GM12878 (cell line): ENCODE results near the gene AKR1C4. TPM values are rescaled to one million over a fixed set of nuclear protein-coding genes. Genes with fewer than 3 reads are reported as not detected.

Source experiments
- ATAC-seq: fragments of 200-7000 bp; cut with Tn5 transposase; 3 replicates; pipeline ENCODE4 v1.9.1; 2020; ENCODE audit warnings: mild to moderate bottlenecking, moderate library complexity
- BruUV-seq: library from RNA; stranded (reverse); fragments of 400-500 nt; replicated peaks from 2 replicates; lab custom pipeline; 2021; lab: Mats Ljungman, UMichigan
- CTCF ChIA-PET: fragments of 300-600 bp; sonication (Branson Sonifier 250); formaldehyde crosslinking; extraction: SDS; loops from one replicate; lab custom pipeline; 2021; ENCODE audit warnings: inconsistent platforms; lab: Yijun Ruan, JAX
- POLR2A ChIA-PET: fragments of 350-600 bp; formaldehyde crosslinking; extraction: SDS; loops from one replicate; lab custom pipeline; 2021; ENCODE audit warnings: inconsistent platforms; lab: Charles Lee
- RAD21 ChIA-PET: fragments of 300-600 bp; sonication (Branson Sonifier 250); formaldehyde crosslinking; loops from one replicate; lab custom pipeline; 2023; ENCODE audit warnings: antibody characterized with exemption; ENCODE audit not compliant: unreplicated experiment; lab: Charles Lee
- SMC1A ChIA-PET: fragments of 300-600 bp; sonication (Branson Sonifier 250); formaldehyde crosslinking; loops from one replicate; lab custom pipeline; 2023; ENCODE audit not compliant: unreplicated experiment, uncharacterized antibody; lab: Charles Lee
- DNase-seq: peaks from one replicate; pipeline ENCODE4 v3.0.0-alpha.2; 2011; ENCODE audit warnings: low read depth, low spot score
- FAIRE-seq: peaks from 3 replicates; lab custom pipeline; 2011; peaks lifted over from hg19 to GRCh38; lab: Jason Lieb, UNC
- H2AFZ ChIP-seq: 2 replicates; pipeline ENCODE4 v1.6.0; 2011; ENCODE audit warnings: low read depth, low read length, control low read depth; ENCODE audit not compliant: control insufficient read depth
- H3K27ac ChIP-seq: 2 replicates; pipeline ENCODE4 v1.5.1; 2011; ENCODE audit warnings: control low read depth; ENCODE audit not compliant: control insufficient read depth, insufficient read depth
- H3K27me3 ChIP-seq, 2 experiments: replicated peaks in 1 of 2; 2 replicates each; pipeline versions ENCODE4 v1.6.0 to v1.6.1; 2011; ENCODE audit warnings: low read length in 1 of 2; ENCODE audit not compliant: control insufficient read depth in 2 of 2, insufficient read depth in 2 of 2
- H3K36me3 ChIP-seq, 2 experiments: 2 replicates each; pipeline ENCODE4 v1.5.1; 2011; ENCODE audit warnings: low read length in 1 of 2; ENCODE audit not compliant: control insufficient read depth in 2 of 2, insufficient read depth in 2 of 2
- H3K4me1 ChIP-seq: 2 replicates; pipeline ENCODE4 v1.6.1; 2011; ENCODE audit warnings: mild to moderate bottlenecking, low read length, moderate library complexity, mixed read lengths; ENCODE audit not compliant: control insufficient read depth, insufficient read depth
- H3K4me2 ChIP-seq: 2 replicates; pipeline ENCODE4 v1.6.0; 2011; ENCODE audit warnings: control low read depth; ENCODE audit not compliant: control insufficient read depth, insufficient read depth
- H3K4me3 ChIP-seq: fragments of 200-600 bp; sonication (generic); 2 replicates; pipeline ENCODE4 v1.5.1; 2016
- H3K79me2 ChIP-seq: 2 replicates; pipeline ENCODE4 v1.6.0; 2011; ENCODE audit warnings: low read length; ENCODE audit not compliant: control insufficient read depth, insufficient read depth
- H3K9ac ChIP-seq: 2 replicates; pipeline ENCODE4 v1.8.0; 2011; ENCODE audit warnings: low read length, control low read depth, mixed read lengths; ENCODE audit not compliant: control insufficient read depth, insufficient read depth
- H3K9me3 ChIP-seq: replicated peaks from 3 replicates; pipeline ENCODE4 v1.5.1; 2011; ENCODE audit warnings: mild to moderate bottlenecking, low read length; ENCODE audit not compliant: control insufficient read depth, insufficient read depth
- H4K20me1 ChIP-seq: 2 replicates; pipeline ENCODE4 v1.6.0; 2011; ENCODE audit not compliant: control insufficient read depth, insufficient read depth
- BHLHE40 ChIP-seq, 2 experiments: fragments of 450-650 bp in 1 of 2; IDR thresholded peaks; 2 replicates each; pipeline ENCODE4 v1.6.1; 2011 to 2017; ENCODE audit warnings: low read depth in 2 of 2, borderline replicate concordance in 1 of 2, improper control_type of control experiment in 1 of 2, low read length in 1 of 2, mild to moderate bottlenecking in 1 of 2
- EP300 ChIP-seq, 2 experiments: fragments of 150-350 bp in 1 of 2; IDR thresholded peaks; 2 replicates each; pipeline ENCODE4 v1.6.1; 2011 to 2012; ENCODE audit warnings: low read depth in 2 of 2, low read length in 2 of 2, borderline replicate concordance in 1 of 2, improper control_type of control experiment in 1 of 2, inconsistent platforms in 1 of 2; ENCODE audit not compliant: control insufficient read depth in 1 of 2
- GATAD2B ChIP-seq: fragments of 450-650 bp; conservative IDR thresholded peaks from 2 replicates; pipeline ENCODE4 v1.6.1; 2017; ENCODE audit warnings: low read depth, mild to moderate bottlenecking, moderate library complexity
- HDAC6 ChIP-seq: fragments of 200-600 bp; sonication (generic); IDR thresholded peaks from one replicate; pipeline ENCODE4 v1.8.0; 2017; ENCODE audit warnings: antibody characterized with exemption; ENCODE audit not compliant: unreplicated experiment
- LARP7 ChIP-seq: fragments of 450-650 bp; IDR thresholded peaks from 2 replicates; pipeline ENCODE4 v1.6.1; 2017; ENCODE audit warnings: mild to moderate bottlenecking
- MEF2B ChIP-seq: fragments of 450-650 bp; IDR thresholded peaks from 2 replicates; pipeline ENCODE4 v1.6.1; 2018; ENCODE audit warnings: mild to moderate bottlenecking, moderate library complexity; ENCODE audit not compliant: partially characterized antibody, poor library complexity, severe bottlenecking
- MYB ChIP-seq: fragments of 150-350 bp; IDR thresholded peaks from 2 replicates; pipeline ENCODE4 v1.6.1; 2014; ENCODE audit warnings: mild to moderate bottlenecking, low read depth, low read length, borderline replicate concordance
- PAX8 ChIP-seq: fragments of 450-650 bp; IDR thresholded peaks from 2 replicates; pipeline ENCODE4 v1.6.1; 2017; ENCODE audit warnings: mild to moderate bottlenecking, moderate library complexity
- PML ChIP-seq: IDR thresholded peaks from 2 replicates; pipeline ENCODE4 v1.6.1; 2012; ENCODE audit warnings: low read length, inconsistent platforms
- RAD51 ChIP-seq: fragments of 450-650 bp; IDR thresholded peaks from 2 replicates; pipeline ENCODE4 v1.6.1; 2016; ENCODE audit warnings: moderate library complexity, mild to moderate bottlenecking, inconsistent platforms
- SMC3 ChIP-seq: IDR thresholded peaks from 2 replicates; pipeline ENCODE4 v1.6.1; 2011; ENCODE audit warnings: low read length, improper control_type of control experiment, borderline replicate concordance
- TARDBP ChIP-seq: IDR thresholded peaks from 2 replicates; pipeline ENCODE4 v1.6.1; 2016; ENCODE audit warnings: borderline replicate concordance
- ZBTB33 ChIP-seq: fragments of 450-650 bp; IDR thresholded peaks from 2 replicates; pipeline ENCODE4 v1.6.1; 2017; ENCODE audit warnings: mild to moderate bottlenecking
- ZNF274 ChIP-seq: IDR thresholded peaks from one replicate; pipeline ENCODE4 v1.8.0; 2011; ENCODE audit not compliant: insufficient read length, insufficient read depth
- WGBS: methylation state at CpG from one replicate; pipeline ENCODE4 v1.1.6; 2016; ENCODE audit warnings: low lambda C conversion rate; ENCODE audit not compliant: insufficient replicate concordance, insufficient coverage; ENCODE audit errors: missing lambda C conversion rate; 5-methylcytosine and 5-hydroxymethylcytosine counted together
- in situ Hi-C: fragments of 300-500 bp; cut with MboI; formaldehyde crosslinking; loops from 9 replicates; pipeline ENCODE4 v1.14.3; 2018; ENCODE audit warnings: mixed read lengths
- intact Hi-C: fragments of 100-400 bp; cut with micrococcal nuclease; formaldehyde crosslinking; loops from one replicate; pipeline ENCODE4 v1.14.2; 2022; ENCODE audit not compliant: unreplicated experiment
- polyA plus RNA-seq, 11 experiments: library from polyadenylated mRNA; depleted of rRNA in 4 of 11; unstranded in 6 of 11; stranded (reverse) in 5 of 11; fragments of >200 nt; fragmentation: Nextera tagmentation in 4 of 11; fragmentation: Illumina TruSeq in 1 of 11; extraction: Ambion mirVana in 4 of 11; extraction: Trizol in 1 of 11; gene quantifications; 1 replicate in 1 of 11; 2 replicates in 10 of 11; pipeline versions ENCODE4 v1.2.1 to v1.2.3, GENCODE V29; 2011 to 2016; ENCODE audit warnings: inconsistent platforms in 2 of 11, missing spikeins in 2 of 11, low read depth in 1 of 11
- total RNA-seq, 4 experiments: library from RNA; depleted of rRNA in 3 of 4; stranded (reverse); fragments of >200 nt in 3 of 4; fragmentation: Illumina TruSeq in 1 of 4; extraction: Trizol in 1 of 4; gene quantifications; 2 replicates each; pipeline versions ENCODE4 v1.2.1 to v1.2.3, GENCODE V29; 2013 to 2021
- TF ChIP-seq, protein P1 (sequence below): IDR thresholded peaks from 2 replicates; pipeline ENCODE4 v1.6.1; 2012; ENCODE audit warnings: low read length, inconsistent platforms
- TF ChIP-seq, protein P2 (sequence below): fragments of 450-650 bp; formaldehyde crosslinking; IDR thresholded peaks from 2 replicates; pipeline ENCODE4 v1.5.0; 2022; ENCODE audit warnings: mild to moderate bottlenecking, missing genetic modification characterization
- TF ChIP-seq, protein P3 (sequence below), 3 experiments: IDR thresholded peaks in 2 of 3; conservative IDR thresholded peaks in 1 of 3; 2 replicates each; pipeline ENCODE4 v1.5.1; 2011; ENCODE audit warnings: low read depth in 3 of 3, low read length in 3 of 3, mild to moderate bottlenecking in 3 of 3, control low read depth in 2 of 3, moderate library complexity in 2 of 3, inconsistent platforms in 1 of 3, mixed read lengths in 1 of 3; ENCODE audit not compliant: control insufficient read depth in 2 of 3, insufficient read depth in 1 of 3; ENCODE audit errors: extremely low read depth in 1 of 3

AKR1C4 gene
- total and polyA plus RNA-seq, 10 of the 15 experiments (the other 5 are each of a cell fraction or from before 2014, with no cell fraction given), result 0.20 TPM; not detected in 9

- RAD21 ChIA-PET, result no interaction called here
- Histone ChIP-seq H3K4me1 (no peaks in the 10 kb centered on the region), H4K20me1 (no peaks in the 10 kb centered on the region), H3K27ac (no peak overlapping the region), H3K36me3 (no peaks in the 10 kb centered on the region), H3K9me3 (no peaks in the 10 kb centered on the region), H3K9ac (no peak overlapping the region), H3K4me2 (no peak overlapping the region), H3K27me3 (no peaks in the 10 kb centered on the region), H3K4me3 (no peak overlapping the region), H3K79me2 (no peaks in the 10 kb centered on the region), H2AFZ (no peak overlapping the region)
- POLR2A ChIA-PET, result no interaction called here
- no TSS peak for BruUV-seq
- 41% methylated on average over 3 of the region's 3 CpGs for WGBS
- in situ Hi-C loops, result no loop called here
- no peak for DNase-seq
- intact Hi-C loops, result no loop called here
- no peak for FAIRE-seq
- no peak for ATAC-seq
- CTCF ChIA-PET, result no interaction called here
- SMC1A ChIA-PET, result no interaction called here
- TF ChIP-seq RAD51 (no peak), LARP7 (no peak), GATAD2B (no peak), PML (no peak), ZNF274 (no peak), HDAC6 (no peak), TARDBP (no peak), MEF2B (no peak), SMC3 (no peak), ZBTB33 (no peak), BHLHE40 (IDR thresholded peaks at IDR 0.05; ENCODE audit: borderline replicate concordance in 1 of 2, low read depth in 2 of 2, low read length in 1 of 2) (no peak), EP300 (IDR thresholded peaks at IDR 0.05; ENCODE audit: borderline replicate concordance in 1 of 2, control insufficient read depth in 1 of 2, low read depth in 2 of 2, low read length in 2 of 2) (no peak), PAX8 (no peak), MYB (no peak)
- TF ChIP-seq, protein P1, sequence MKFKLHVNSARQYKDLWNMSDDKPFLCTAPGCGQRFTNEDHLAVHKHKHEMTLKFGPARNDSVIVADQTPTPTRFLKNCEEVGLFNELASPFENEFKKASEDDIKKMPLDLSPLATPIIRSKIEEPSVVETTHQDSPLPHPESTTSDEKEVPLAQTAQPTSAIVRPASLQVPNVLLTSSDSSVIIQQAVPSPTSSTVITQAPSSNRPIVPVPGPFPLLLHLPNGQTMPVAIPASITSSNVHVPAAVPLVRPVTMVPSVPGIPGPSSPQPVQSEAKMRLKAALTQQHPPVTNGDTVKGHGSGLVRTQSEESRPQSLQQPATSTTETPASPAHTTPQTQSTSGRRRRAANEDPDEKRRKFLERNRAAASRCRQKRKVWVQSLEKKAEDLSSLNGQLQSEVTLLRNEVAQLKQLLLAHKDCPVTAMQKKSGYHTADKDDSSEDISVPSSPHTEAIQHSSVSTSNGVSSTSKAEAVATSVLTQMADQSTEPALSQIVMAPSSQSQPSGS, result no peak
- TF ChIP-seq, protein P2, sequence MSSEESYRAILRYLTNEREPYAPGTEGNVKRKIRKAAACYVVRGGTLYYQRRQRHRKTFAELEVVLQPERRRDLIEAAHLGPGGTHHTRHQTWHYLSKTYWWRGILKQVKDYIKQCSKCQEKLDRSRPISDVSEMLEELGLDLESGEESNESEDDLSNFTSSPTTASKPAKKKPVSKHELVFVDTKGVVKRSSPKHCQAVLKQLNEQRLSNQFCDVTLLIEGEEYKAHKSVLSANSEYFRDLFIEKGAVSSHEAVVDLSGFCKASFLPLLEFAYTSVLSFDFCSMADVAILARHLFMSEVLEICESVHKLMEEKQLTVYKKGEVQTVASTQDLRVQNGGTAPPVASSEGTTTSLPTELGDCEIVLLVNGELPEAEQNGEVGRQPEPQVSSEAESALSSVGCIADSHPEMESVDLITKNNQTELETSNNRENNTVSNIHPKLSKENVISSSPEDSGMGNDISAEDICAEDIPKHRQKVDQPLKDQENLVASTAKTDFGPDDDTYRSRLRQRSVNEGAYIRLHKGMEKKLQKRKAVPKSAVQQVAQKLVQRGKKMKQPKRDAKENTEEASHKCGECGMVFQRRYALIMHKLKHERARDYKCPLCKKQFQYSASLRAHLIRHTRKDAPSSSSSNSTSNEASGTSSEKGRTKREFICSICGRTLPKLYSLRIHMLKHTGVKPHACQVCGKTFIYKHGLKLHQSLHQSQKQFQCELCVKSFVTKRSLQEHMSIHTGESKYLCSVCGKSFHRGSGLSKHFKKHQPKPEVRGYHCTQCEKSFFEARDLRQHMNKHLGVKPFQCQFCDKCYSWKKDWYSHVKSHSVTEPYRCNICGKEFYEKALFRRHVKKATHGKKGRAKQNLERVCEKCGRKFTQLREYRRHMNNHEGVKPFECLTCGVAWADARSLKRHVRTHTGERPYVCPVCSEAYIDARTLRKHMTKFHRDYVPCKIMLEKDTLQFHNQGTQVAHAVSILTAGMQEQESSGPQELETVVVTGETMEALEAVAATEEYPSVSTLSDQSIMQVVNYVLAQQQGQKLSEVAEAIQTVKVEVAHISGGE (CRISPR knock-in tag), result no peak
- TF ChIP-seq, protein P3, sequence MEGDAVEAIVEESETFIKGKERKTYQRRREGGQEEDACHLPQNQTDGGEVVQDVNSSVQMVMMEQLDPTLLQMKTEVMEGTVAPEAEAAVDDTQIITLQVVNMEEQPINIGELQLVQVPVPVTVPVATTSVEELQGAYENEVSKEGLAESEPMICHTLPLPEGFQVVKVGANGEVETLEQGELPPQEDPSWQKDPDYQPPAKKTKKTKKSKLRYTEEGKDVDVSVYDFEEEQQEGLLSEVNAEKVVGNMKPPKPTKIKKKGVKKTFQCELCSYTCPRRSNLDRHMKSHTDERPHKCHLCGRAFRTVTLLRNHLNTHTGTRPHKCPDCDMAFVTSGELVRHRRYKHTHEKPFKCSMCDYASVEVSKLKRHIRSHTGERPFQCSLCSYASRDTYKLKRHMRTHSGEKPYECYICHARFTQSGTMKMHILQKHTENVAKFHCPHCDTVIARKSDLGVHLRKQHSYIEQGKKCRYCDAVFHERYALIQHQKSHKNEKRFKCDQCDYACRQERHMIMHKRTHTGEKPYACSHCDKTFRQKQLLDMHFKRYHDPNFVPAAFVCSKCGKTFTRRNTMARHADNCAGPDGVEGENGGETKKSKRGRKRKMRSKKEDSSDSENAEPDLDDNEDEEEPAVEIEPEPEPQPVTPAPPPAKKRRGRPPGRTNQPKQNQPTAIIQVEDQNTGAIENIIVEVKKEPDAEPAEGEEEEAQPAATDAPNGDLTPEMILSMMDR (IDR thresholded peaks at IDR 0.05 in 2 of 3, conservative IDR thresholded peaks at IDR 0.05 in 1 of 3; ENCODE audit: control insufficient read depth in 2 of 3, extremely low read depth in 1 of 3, insufficient read depth in 1 of 3, low read depth in 3 of 3, low read length in 3 of 3), result no peak
Observed at GRCh38 chr10:5260828-5261227, 64.2 kb downstream of the AKR1C4 start.
